Uterus (tissue), 2 donors: ENCODE data around the gene HBEGF.

ENCODE experiments used
- POLR2A ChIP-seq, 2 donors: fragments of 450-650 bp; IDR thresholded peaks; one replicate each; pipeline ENCODE4 v1.6.1; 2016; ENCODE audit warnings: antibody characterized with exemption in 2 of 2, mild to moderate bottlenecking in 1 of 2, moderate library complexity in 1 of 2
- TF ChIP-seq, protein P1 (sequence below), 4 experiments: fragments of 200-600 bp in 2 of 4; fragments of 450-650 bp in 2 of 4; sonication (generic) in 2 of 4; IDR thresholded peaks; one replicate each; pipeline ENCODE4 v1.5.1; 2016 to 2019; ENCODE audit warnings: antibody characterized with exemption in 4 of 4, mild to moderate bottlenecking in 2 of 4, moderate library complexity in 1 of 4

DNA sequence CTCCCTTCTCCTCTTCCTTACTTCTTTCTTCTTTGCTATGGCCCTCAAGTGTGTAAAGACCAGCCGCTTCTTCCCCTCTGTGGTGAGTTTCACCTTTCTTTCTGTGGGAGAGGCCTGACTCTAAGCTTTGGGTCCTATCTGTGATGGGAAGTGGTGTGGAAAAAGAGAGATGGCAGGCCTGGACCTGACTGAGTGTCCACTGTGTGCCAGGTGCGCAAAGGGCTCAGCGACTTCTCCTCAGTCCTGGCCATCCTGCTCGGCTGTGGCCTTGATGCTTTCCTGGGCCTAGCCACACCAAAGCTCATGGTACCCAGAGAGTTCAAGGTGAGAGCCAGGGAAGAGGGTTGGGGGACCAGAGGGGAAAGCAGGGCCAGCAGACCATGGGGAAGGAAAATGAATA is 19.5 kb upstream of the HBEGF start:
- TF ChIP-seq POLR2A (IDR thresholded peaks at IDR 0.05): no peak
- TF ChIP-seq, protein P1, sequence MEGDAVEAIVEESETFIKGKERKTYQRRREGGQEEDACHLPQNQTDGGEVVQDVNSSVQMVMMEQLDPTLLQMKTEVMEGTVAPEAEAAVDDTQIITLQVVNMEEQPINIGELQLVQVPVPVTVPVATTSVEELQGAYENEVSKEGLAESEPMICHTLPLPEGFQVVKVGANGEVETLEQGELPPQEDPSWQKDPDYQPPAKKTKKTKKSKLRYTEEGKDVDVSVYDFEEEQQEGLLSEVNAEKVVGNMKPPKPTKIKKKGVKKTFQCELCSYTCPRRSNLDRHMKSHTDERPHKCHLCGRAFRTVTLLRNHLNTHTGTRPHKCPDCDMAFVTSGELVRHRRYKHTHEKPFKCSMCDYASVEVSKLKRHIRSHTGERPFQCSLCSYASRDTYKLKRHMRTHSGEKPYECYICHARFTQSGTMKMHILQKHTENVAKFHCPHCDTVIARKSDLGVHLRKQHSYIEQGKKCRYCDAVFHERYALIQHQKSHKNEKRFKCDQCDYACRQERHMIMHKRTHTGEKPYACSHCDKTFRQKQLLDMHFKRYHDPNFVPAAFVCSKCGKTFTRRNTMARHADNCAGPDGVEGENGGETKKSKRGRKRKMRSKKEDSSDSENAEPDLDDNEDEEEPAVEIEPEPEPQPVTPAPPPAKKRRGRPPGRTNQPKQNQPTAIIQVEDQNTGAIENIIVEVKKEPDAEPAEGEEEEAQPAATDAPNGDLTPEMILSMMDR (IDR thresholded peaks at IDR 0.05): no peak
